H1 (cell line): ENCODE results near the gene WDR37. TPM values are rescaled to one million over a fixed set of nuclear protein-coding genes. Genes with fewer than 3 reads are reported as not detected.

Experiments used
- CBX8 ChIP-seq: fragments of 300-800, 300-1000 bp; sonication (generic); IDR thresholded peaks from 2 replicates; pipeline ENCODE4 v1.7.1; 2016; ENCODE audit warnings: low read depth, low read length, borderline replicate concordance
- CHD1 ChIP-seq: IDR thresholded peaks from 2 replicates; pipeline ENCODE4 v1.6.1; 2012; ENCODE audit warnings: low read depth, low read length, improper control_type of control experiment
- CHD7 ChIP-seq: fragments of 300-600 bp; sonication (generic); IDR thresholded peaks from 2 replicates; pipeline ENCODE4 v1.7.1; 2012; ENCODE audit warnings: low read length, moderate library complexity, mild to moderate bottlenecking, inconsistent platforms; ENCODE audit not compliant: insufficient replicate concordance
- E2F6 ChIP-seq: IDR thresholded peaks from 2 replicates; pipeline ENCODE4 v1.6.1; 2012; ENCODE audit warnings: inconsistent platforms
- NRF1 ChIP-seq: IDR thresholded peaks from 2 replicates; pipeline ENCODE4 v1.6.1; 2011; ENCODE audit warnings: mild to moderate bottlenecking, low read depth, low read length, improper control_type of control experiment
- SP2 ChIP-seq: IDR thresholded peaks from 2 replicates; pipeline ENCODE4 v1.6.1; 2012; ENCODE audit warnings: mild to moderate bottlenecking, low read length, inconsistent platforms
- TAF1 ChIP-seq: IDR thresholded peaks from 2 replicates; pipeline ENCODE4 v1.6.1; 2011; ENCODE audit warnings: mild to moderate bottlenecking, low read depth, low read length
- TAF7 ChIP-seq: optimal IDR thresholded peaks from 2 replicates; pipeline ENCODE3; 2011; ENCODE audit warnings: low read depth, mild to moderate bottlenecking, inconsistent platforms, low read length, moderate library complexity, borderline replicate concordance
- polyA plus RNA-seq, 7 experiments: library from polyadenylated mRNA; depleted of rRNA in 3 of 7; stranded (reverse) in 5 of 7; unstranded in 2 of 7; fragments of >200 nt in 5 of 7; fragments of 200-250 nt in 2 of 7; gene quantifications; 1 replicate in 5 of 7; 2 replicates in 1 of 7; 4 replicates in 1 of 7; pipeline versions ENCODE4 v1.2.1 to v1.2.3, GENCODE V29; 2011 to 2013; ENCODE audit warnings: missing spikeins in 2 of 7, mixed read lengths in 2 of 7
- total RNA-seq: library from RNA; stranded (reverse); fragmentation: NEBNext Ultra II Directional; extraction: Animal tissue kit (Norgen Biotek cat#: 25700); gene quantifications from 2 replicates; pipeline ENCODE4 v1.2.1, GENCODE V29; 2021

WDR37 gene
- total and polyA plus RNA-seq, 2 of the 8 experiments (the other 6 are each of a cell fraction or from before 2014, with no cell fraction given) = 9.6 to 12.0 TPM

- TF ChIP-seq CHD7 = no peak
- TF ChIP-seq NRF1 = no peak
- TF ChIP-seq TAF7 = no peak
- no peak for TF ChIP-seq CHD1
- TF ChIP-seq SP2 = no peak
- TF ChIP-seq TAF1 = no peak
- TF ChIP-seq E2F6 = no peak
- TF ChIP-seq CBX8 = no peak
These were observed 74.0 kb downstream of the WDR37 start (continued) for GRCh38 chr10:1130226-1130625.
